K562 (cell line): Measurements from ENCODE around the gene ALKBH3. TPM values are rescaled to one million over a fixed set of nuclear protein-coding genes. Genes with fewer than 3 reads are reported as not detected.

Source experiments
- ATAC-seq: fragments of 200-7000 bp; cut with Tn5 transposase; 3 replicates; pipeline ENCODE4 v1.9.1; 2020; ENCODE audit warnings: moderate library complexity
- BruUV-seq: library from RNA; stranded (reverse); fragments of 400-500 nt; replicated peaks from 2 replicates; lab custom pipeline; 2021; lab: Mats Ljungman, UMichigan
- CTCF ChIA-PET: fragments of 300-600 bp; formaldehyde crosslinking; extraction: SDS; loops from one replicate; lab custom pipeline; 2021; ENCODE audit warnings: low intra/inter-chr PET ratio; lab: Yijun Ruan, JAX
- POLR2A ChIA-PET: fragments of 300-600, 350-650 bp; sonication (Branson Sonifier 250); formaldehyde crosslinking; extraction: SDS; loops from one replicate; lab custom pipeline; 2021; ENCODE audit warnings: antibody characterized with exemption, inconsistent platforms; lab: Yijun Ruan, JAX
- DNase-seq, 4 experiments: peaks; one replicate each; pipeline versions ENCODE4 v3.0.0 to v3.0.0-alpha.2; 2011 to 2018; ENCODE audit warnings: low spot score in 3 of 4, mixed read lengths in 3 of 4; ENCODE audit errors: extremely low read depth in 1 of 4
- FAIRE-seq: peaks from 2 replicates; lab custom pipeline; 2011; peaks lifted over from hg19 to GRCh38; lab: Jason Lieb, UNC
- H2AFZ ChIP-seq: 2 replicates; pipeline ENCODE4 v1.6.0; 2011; ENCODE audit warnings: low read depth, low read length, control low read depth, inconsistent platforms
- H3K27ac ChIP-seq: fragments of 200-600 bp; 3 replicates; pipeline ENCODE4 v1.8.0; 2011; ENCODE audit warnings: low read depth, mild to moderate bottlenecking, control low read depth, inconsistent platforms, low read length, moderate library complexity, mixed read lengths; ENCODE audit errors: extremely low read depth
- H3K27me3 ChIP-seq, 2 experiments: fragments of 300-600 bp in 1 of 2; 2 replicates in 1 of 2; 3 replicates in 1 of 2; pipeline versions ENCODE4 v1.6.0 to v1.8.0; 2011; ENCODE audit warnings: inconsistent platforms in 2 of 2, low read length in 2 of 2, mild to moderate bottlenecking in 1 of 2, mixed read lengths in 1 of 2, moderate library complexity in 1 of 2; ENCODE audit not compliant: control insufficient read depth in 2 of 2, insufficient read depth in 2 of 2
- H3K36me3 ChIP-seq: fragments of 300-600 bp; 3 replicates; pipeline ENCODE4 v1.8.0; 2011; ENCODE audit warnings: mild to moderate bottlenecking, low read length, inconsistent platforms; ENCODE audit not compliant: control insufficient read depth, insufficient read depth
- H3K4me1 ChIP-seq, 2 experiments: fragments of 200-600 bp in 1 of 2; replicated peaks in 1 of 2; 2 replicates in 1 of 2; 3 replicates in 1 of 2; pipeline versions ENCODE4 v1.5.1 to v1.8.0; 2011; ENCODE audit warnings: inconsistent platforms in 2 of 2, low read length in 2 of 2, mild to moderate bottlenecking in 1 of 2, mixed read lengths in 1 of 2, moderate library complexity in 1 of 2; ENCODE audit not compliant: control insufficient read depth in 2 of 2, insufficient read depth in 2 of 2
- H3K4me2 ChIP-seq: 2 replicates; pipeline ENCODE4 v1.6.1; 2011; ENCODE audit warnings: low read length, control low read depth, inconsistent platforms, mixed read lengths; ENCODE audit not compliant: insufficient read depth
- H3K4me3 ChIP-seq: fragments of 200-600 bp; sonication (generic), shearing (Covaris generic); 2 replicates; pipeline ENCODE4 v1.5.1; 2016; ENCODE audit warnings: control low read depth, inconsistent platforms
- H3K79me2 ChIP-seq: fragments of 200-600 bp; 3 replicates; pipeline ENCODE4 v1.8.0; 2011; ENCODE audit warnings: low read length, inconsistent platforms; ENCODE audit not compliant: control insufficient read depth, insufficient read depth
- H3K9ac ChIP-seq, 2 experiments: 2 replicates each; pipeline versions ENCODE4 v1.6.0 to v1.6.1; 2011; ENCODE audit warnings: low read depth in 2 of 2, low read length in 2 of 2, control low read depth in 1 of 2, inconsistent platforms in 1 of 2, mild to moderate bottlenecking in 1 of 2, mixed read lengths in 1 of 2; ENCODE audit not compliant: insufficient read depth in 1 of 2
- H3K9me1 ChIP-seq: one replicate; pipeline ENCODE4 v1.6.0; 2011; ENCODE audit warnings: inconsistent platforms, mild to moderate bottlenecking, low read length, moderate library complexity; ENCODE audit not compliant: control insufficient read depth, insufficient read depth
- H3K9me3 ChIP-seq: replicated peaks from 2 replicates; pipeline ENCODE4 v1.5.1; 2011; ENCODE audit warnings: low read depth, low read length, inconsistent platforms; ENCODE audit not compliant: control insufficient read depth, insufficient read depth
- H4K20me1 ChIP-seq: replicated peaks from 2 replicates; pipeline ENCODE4 v1.6.1; 2011; ENCODE audit warnings: low read length, inconsistent platforms, mixed read lengths; ENCODE audit not compliant: control insufficient read depth, insufficient read depth
- ATF7 ChIP-seq: fragments of 450-650 bp; IDR thresholded peaks from 2 replicates; pipeline ENCODE4 v1.7.1; 2014; ENCODE audit warnings: mild to moderate bottlenecking, moderate library complexity
- CBX8 ChIP-seq: fragments of 200-600 bp; sonication (generic); IDR thresholded peaks from 2 replicates; pipeline ENCODE4 v1.6.1; 2012; ENCODE audit warnings: borderline replicate concordance, mixed run types, low read depth, mild to moderate bottlenecking, moderate library complexity, mixed read lengths, low read length, control low read depth, inconsistent platforms; ENCODE audit not compliant: poor library complexity, severe bottlenecking; ENCODE audit errors: extremely low read depth
- CC2D1A ChIP-seq: fragments of 450-650 bp; IDR thresholded peaks from 2 replicates; pipeline ENCODE4 v1.6.1; 2017; ENCODE audit warnings: mild to moderate bottlenecking
- EP300 ChIP-seq: IDR thresholded peaks from 2 replicates; pipeline ENCODE4 v1.6.1; 2012; ENCODE audit warnings: low read length, improper control_type of control experiment
- ETV5 ChIP-seq: sonication (generic); formaldehyde crosslinking; IDR thresholded peaks from 2 replicates; pipeline ENCODE4 v1.4.0; 2020; ENCODE audit warnings: low read depth, mild to moderate bottlenecking, missing genetic modification reagents
- MTA1 ChIP-seq: fragments of 450-650 bp; IDR thresholded peaks from 2 replicates; pipeline ENCODE4 v1.6.1; 2017; ENCODE audit warnings: borderline replicate concordance
- NCOA6 ChIP-seq: fragments of 450-650 bp; IDR thresholded peaks from 2 replicates; pipeline ENCODE4 v1.6.1; 2017; ENCODE audit warnings: mild to moderate bottlenecking
- NR2F6 ChIP-seq: fragments of 450-650 bp; formaldehyde crosslinking; IDR thresholded peaks from 2 replicates; pipeline ENCODE4 v1.4.0; 2020; ENCODE audit warnings: mild to moderate bottlenecking
- RB1 ChIP-seq: fragments of 450-650 bp; IDR thresholded peaks from 2 replicates; pipeline ENCODE4 v1.6.1; 2017; ENCODE audit warnings: low read depth, mild to moderate bottlenecking
- ZNF311 ChIP-seq: fragments of 250-450 bp; sonication (Bioruptor Pico); IDR thresholded peaks from 2 replicates; pipeline ENCODE4 v1.4.0; 2020; ENCODE audit warnings: mild to moderate bottlenecking, moderate library complexity
- ZNF354B ChIP-seq: fragments of 250-450 bp; sonication (Bioruptor Pico); IDR thresholded peaks from 2 replicates; pipeline ENCODE4 v1.4.0; 2020
- ZNF507 ChIP-seq: conservative IDR thresholded peaks from 2 replicates; pipeline ENCODE4 v1.6.1; 2017; ENCODE audit warnings: missing genetic modification characterization, missing compliant biosample characterization
- WGBS: fragments of 100-300 bp; shearing (Covaris generic); methylation state at CpG from one replicate; pipeline ENCODE4 v1.1.6; 2016; ENCODE audit warnings: low coverage, mixed read lengths; ENCODE audit not compliant: insufficient coverage; ENCODE audit errors: missing lambda C conversion rate; 5-methylcytosine and 5-hydroxymethylcytosine counted together
- in situ Hi-C: fragments of 300-500 bp; cut with MboI; formaldehyde crosslinking; loops from 4 replicates; pipeline ENCODE4 v1.15.0; 2018; ENCODE audit warnings: inconsistent platforms, mixed read lengths
- intact Hi-C: fragments of 100-400 bp; cut with micrococcal nuclease; formaldehyde crosslinking; loops from 2 replicates; pipeline ENCODE4 v1.14.2; 2022
- polyA plus RNA-seq, 8 experiments: library from polyadenylated mRNA; depleted of rRNA in 4 of 8; stranded (reverse) in 5 of 8; unstranded in 3 of 8; fragments of >200 nt; fragmentation: Nextera tagmentation in 2 of 8; fragmentation: Illumina TruSeq in 1 of 8; extraction: Ambion mirVana in 2 of 8; extraction: Trizol in 1 of 8; gene quantifications; 2 replicates each; pipeline versions ENCODE4 v1.2.1 to v1.2.3, GENCODE V29; 2011 to 2014; ENCODE audit warnings: inconsistent platforms in 1 of 8, missing spikeins in 1 of 8
- total RNA-seq, 7 experiments: library from RNA; depleted of rRNA in 6 of 7; stranded (reverse); fragments of >200 nt in 6 of 7; fragmentation: Illumina TruSeq in 2 of 7; extraction: Trizol in 2 of 7; gene quantifications; 2 replicates each; pipeline versions ENCODE4 v1.2.1 to v1.2.3, GENCODE V29; 2011 to 2021; ENCODE audit warnings: low replicate concordance in 1 of 7
- TF ChIP-seq, protein P1 (sequence below): fragments of 200-400 bp; formaldehyde crosslinking; IDR thresholded peaks from 2 replicates; pipeline ENCODE4 v1.6.1; 2017; ENCODE audit warnings: mild to moderate bottlenecking, low read depth, low read length, moderate library complexity
- TF ChIP-seq, protein P2 (sequence below), 2 experiments: fragments of 450-650 bp in 1 of 2; sonication (generic) in 1 of 2; formaldehyde crosslinking in 1 of 2; IDR thresholded peaks in 1 of 2; conservative IDR thresholded peaks in 1 of 2; 2 replicates each; pipeline versions ENCODE4 v1.6.1 to v1.8.1; 2016 to 2023; ENCODE audit warnings: mild to moderate bottlenecking in 2 of 2, moderate library complexity in 2 of 2, inconsistent platforms in 1 of 2, missing genetic modification reagents in 1 of 2

The ALKBH3 gene
- total and polyA plus RNA-seq, 9 of the 15 experiments (the other 6 are each of a cell fraction or from before 2014, with no cell fraction given): 16.0 to 49.9 (median 36.5) TPM

DNA sequence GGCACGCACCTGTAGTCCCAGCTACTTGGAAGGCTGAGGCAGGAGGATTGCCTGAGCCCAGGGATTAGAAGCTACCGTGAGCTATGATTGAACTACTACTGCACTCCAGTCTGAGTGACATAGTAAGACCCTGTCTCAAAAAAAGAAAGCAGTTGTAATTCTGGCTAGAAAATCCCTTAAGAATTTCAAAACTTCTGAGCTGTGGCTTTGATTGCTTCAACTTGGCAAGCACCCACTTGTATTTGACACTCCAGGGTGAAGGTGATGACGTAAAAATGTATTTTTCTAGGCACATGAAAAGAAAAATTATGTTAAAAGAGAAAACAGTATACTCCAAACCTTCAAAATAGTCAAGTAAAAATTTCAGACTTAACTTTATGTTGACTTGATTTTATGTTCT lies 23.6 kb upstream of the ALKBH3 start (continued):
- TF ChIP-seq ETV5 (CRISPR knock-in tag): no peak
- TF ChIP-seq ZNF311 (CRISPR knock-in tag): no peak
- TF ChIP-seq EP300: no peak
- no peak for TF ChIP-seq ATF7
- TF ChIP-seq MTA1: no peak

GRCh38 chr11:43861141-43861540 lies 19.5 kb upstream of the ALKBH3 start:
- Histone ChIP-seq H3K4me3 (no peak overlapping the region), H3K27me3 (no peaks in the 10 kb centered on the region; a peak in 1 of 5 replicates), H3K4me1 (no peaks in the 10 kb centered on the region), H3K79me2 (no peaks in the 10 kb centered on the region), H3K4me2 (no peak overlapping the region), H3K9me1 (no peaks in the 10 kb centered on the region), H3K36me3 (no peaks in the 10 kb centered on the region), H3K27ac (no peak overlapping the region), H2AFZ (no peak overlapping the region), H3K9ac (no peak overlapping the region), H4K20me1 (no peaks in the 10 kb centered on the region), H3K9me3 (no peaks in the 10 kb centered on the region)
- 18% methylated on average over 2 of the region's 2 CpGs for WGBS
- in situ Hi-C loops (no loop called here), intact Hi-C loops (no loop called here)
- CTCF ChIA-PET: no interaction called here
- no peak for DNase-seq
- ATAC-seq: no peak
- FAIRE-seq: no peak
- no TSS peak for BruUV-seq
- TF ChIP-seq NCOA6 (no peak), CC2D1A (no peak), ZNF354B (CRISPR knock-in tag) (peak; percentile 76), NR2F6 (CRISPR knock-in tag) (no peak), CBX8 (no peak), ZNF311 (CRISPR knock-in tag) (no peak), RB1 (no peak), ZNF507 (tag) (peak; percentile 99)
- TF ChIP-seq, protein P1, sequence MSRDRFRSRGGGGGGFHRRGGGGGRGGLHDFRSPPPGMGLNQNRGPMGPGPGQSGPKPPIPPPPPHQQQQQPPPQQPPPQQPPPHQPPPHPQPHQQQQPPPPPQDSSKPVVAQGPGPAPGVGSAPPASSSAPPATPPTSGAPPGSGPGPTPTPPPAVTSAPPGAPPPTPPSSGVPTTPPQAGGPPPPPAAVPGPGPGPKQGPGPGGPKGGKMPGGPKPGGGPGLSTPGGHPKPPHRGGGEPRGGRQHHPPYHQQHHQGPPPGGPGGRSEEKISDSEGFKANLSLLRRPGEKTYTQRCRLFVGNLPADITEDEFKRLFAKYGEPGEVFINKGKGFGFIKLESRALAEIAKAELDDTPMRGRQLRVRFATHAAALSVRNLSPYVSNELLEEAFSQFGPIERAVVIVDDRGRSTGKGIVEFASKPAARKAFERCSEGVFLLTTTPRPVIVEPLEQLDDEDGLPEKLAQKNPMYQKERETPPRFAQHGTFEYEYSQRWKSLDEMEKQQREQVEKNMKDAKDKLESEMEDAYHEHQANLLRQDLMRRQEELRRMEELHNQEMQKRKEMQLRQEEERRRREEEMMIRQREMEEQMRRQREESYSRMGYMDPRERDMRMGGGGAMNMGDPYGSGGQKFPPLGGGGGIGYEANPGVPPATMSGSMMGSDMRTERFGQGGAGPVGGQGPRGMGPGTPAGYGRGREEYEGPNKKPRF: no peak
- TF ChIP-seq, protein P2, sequence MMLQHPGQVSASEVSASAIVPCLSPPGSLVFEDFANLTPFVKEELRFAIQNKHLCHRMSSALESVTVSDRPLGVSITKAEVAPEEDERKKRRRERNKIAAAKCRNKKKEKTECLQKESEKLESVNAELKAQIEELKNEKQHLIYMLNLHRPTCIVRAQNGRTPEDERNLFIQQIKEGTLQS (IDR thresholded peaks at IDR 0.05): no peak
- TF ChIP-seq, protein P2 (CRISPR knock-in tag; conservative IDR thresholded peaks at IDR 0.05): no peak
- POLR2A ChIA-PET: no interaction called here
